HG03135 (cell line): ENCODE data around the gene SLC22A1.
"Not testable (repeated sequence)": the region's sequence is repeated elsewhere in the genome, so short reads cannot be mapped to it uniquely, and the experiment has no call there.

Experiments
- ATAC-seq: cut with Tn5 transposase; IDR thresholded peaks from one replicate; pipeline ENCODE4 v1.9.1; 2021; ENCODE audit warnings: mild to moderate bottlenecking, moderate library complexity; ENCODE audit not compliant: unreplicated experiment

Gene SLC22A1

DNA sequence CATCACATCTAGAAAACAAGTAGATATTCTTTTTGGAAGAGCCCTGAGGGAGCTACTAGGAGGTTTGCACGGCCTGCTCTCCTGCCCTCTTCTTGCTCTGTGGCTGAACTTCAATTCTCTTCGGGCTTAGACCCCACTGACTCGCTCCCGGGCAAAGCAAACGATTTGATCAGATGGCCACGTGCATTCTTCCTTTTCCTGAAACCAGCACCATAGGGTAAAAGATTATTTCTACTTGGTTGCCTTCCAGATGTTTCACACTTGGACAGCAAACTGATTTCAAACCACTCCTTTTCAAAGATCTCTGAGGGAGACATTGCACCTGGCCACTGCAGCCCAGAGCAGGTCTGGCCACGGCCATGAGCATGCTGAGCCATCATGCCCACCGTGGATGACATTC is at the start of gene SLC22A1:
TSS of gene SLC22A1 (plus strand) at position 258 of the 400 bp plus-strand sequence. CDS start at position 379, 121 bp downstream.
- ATAC-seq, result no peak

GRCh38 chr6:160073272-160073671 is 48.3 kb upstream of the SLC22A1 start:
- ATAC-seq, result no peak

- ATAC-seq, result no peak
These were observed 45.6 kb upstream of the SLC22A1 start for GRCh38 chr6:160076009-160076408.

DNA sequence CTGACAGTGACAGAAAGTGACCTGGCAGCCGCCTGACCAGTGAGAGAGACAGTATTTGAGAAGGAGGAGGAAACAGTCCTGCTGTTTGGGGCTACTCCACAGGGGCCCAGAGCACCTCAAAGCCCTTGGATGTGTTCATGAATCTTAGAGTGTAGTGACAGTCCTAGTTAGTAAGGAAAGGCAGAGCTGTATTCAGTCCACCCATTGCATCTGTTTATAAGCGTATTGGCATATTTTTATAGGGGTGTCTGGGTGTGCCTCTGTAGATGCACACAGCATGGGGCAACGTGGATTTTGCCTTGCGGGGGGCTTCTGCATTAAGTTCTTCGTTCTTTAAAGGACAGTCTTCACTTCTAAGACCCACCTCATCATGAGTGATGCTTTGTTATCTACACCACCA is 44.6 kb upstream of the SLC22A1 start:
- ATAC-seq, result no peak

GRCh38 chr6:160077526-160077925 is 44.1 kb upstream of the SLC22A1 start:
- no peak for ATAC-seq

DNA sequence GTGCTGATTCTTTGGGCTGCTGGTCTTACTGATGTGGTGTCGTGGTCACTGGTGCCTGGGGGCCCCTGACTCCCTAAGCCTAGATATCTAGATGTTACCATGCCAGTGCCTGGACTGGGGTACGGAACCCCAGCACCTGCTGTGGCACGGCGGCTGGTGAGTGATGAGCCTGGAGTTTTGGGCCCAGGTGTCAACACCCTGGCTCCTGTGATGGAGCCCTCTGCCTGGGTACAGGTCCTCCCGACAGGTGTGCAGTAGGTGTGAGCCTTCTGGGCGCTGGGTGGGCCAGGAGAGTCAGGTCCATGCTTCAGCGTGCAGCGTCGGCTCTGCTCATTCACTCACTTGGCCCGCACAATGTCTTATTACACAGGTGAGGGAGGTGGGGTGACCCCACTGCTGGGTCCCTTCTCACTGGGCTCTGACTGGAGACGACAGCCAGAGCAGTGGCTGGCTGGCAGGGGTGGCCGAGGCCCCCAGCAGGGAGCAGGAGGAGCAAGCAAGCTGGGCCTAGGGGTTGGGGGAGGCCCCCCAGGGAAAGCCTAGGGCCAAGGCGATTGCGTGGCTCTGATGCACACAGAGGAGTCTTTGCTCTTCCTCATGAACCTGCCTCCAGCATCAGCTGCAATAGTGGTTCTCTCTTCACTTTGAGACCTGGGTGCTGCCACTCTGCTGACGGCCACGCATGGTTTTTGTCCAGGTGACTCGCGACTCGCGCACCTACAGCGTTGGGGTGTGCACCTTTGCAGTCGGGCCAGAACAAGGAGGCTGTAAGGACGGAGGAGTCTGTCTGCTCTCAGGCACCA is 42.5 kb upstream of the SLC22A1 start:
- no peak for ATAC-seq

- no peak for ATAC-seq
These were observed 42.0 kb upstream of the SLC22A1 start for GRCh38 chr6:160079686-160080043.

- ATAC-seq, result no peak
These were observed 41.5 kb upstream of the SLC22A1 start for GRCh38 chr6:160080097-160080496.

GRCh38 chr6:160081398-160081797 is 40.2 kb upstream of the SLC22A1 start:
- no peak for ATAC-seq

DNA sequence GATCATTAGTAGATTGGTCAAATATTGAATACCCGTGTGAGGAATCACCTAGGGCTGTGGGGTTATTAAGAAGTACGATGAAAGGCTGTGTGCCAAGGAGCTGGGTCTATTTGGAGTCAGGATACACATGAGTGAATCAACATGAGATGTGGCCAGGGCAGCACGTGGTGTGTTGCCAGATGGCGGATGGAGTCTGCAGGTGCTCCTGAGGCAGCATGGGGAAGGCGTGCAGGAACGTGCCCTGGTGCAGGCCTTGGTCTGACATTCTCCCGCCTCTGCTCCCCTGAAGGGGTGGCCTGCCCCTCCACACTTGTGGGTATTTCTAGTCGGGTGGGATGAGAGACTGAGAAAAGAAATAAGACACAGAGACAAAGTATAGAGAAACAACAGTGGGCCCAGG is 39.0 kb upstream of the SLC22A1 start:
- no peak for ATAC-seq

GRCh38 chr6:160084198-160084776 is 37.3 kb upstream of the SLC22A1 start:
- ATAC-seq, result no peak

- ATAC-seq, result no peak
These were observed 36.4 kb upstream of the SLC22A1 start for GRCh38 chr6:160085226-160085625.

- ATAC-seq, result no peak
These were observed 35.7 kb upstream of the SLC22A1 start for GRCh38 chr6:160085713-160086505.

- ATAC-seq, result no peak
These were observed 34.9 kb upstream of the SLC22A1 start for GRCh38 chr6:160086754-160087153.

DNA sequence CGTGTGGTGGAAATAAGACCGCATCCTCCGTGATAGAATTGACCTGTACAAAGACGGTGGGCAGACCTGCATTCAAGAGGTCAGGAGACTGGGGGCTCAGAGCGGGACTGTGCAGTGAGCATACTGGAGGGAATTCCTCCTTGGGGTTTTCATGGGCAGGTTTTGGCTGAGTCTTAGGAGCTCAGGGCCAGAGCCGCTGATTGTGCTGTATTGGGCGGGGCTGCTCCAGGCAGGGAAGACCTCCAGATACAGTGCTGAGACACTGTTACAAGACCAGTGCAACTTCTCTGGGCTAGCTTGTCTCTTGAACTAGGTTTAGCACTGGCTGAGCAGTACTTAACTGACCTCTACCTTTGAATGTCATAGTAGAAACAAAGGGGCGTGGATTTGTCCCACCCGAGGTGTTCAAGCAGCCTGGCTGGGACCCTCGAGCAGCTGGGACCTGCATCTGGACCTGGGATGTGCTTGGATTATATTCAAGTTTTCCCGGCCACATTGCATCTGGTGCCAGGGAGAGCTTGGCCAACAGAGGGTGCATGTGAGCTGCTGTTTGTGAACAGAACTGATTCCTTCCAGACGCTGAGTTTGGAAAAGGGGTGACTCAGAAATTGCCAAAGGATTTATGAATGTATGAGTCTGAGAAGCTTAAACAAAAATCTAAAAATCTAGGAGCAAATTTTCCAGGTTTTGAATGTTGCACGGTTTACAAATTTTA is 33.4 kb upstream of the SLC22A1 start:
- ATAC-seq, result no peak

- no peak for ATAC-seq
These were observed 32.7 kb upstream of the SLC22A1 start for GRCh38 chr6:160088784-160089533.

DNA sequence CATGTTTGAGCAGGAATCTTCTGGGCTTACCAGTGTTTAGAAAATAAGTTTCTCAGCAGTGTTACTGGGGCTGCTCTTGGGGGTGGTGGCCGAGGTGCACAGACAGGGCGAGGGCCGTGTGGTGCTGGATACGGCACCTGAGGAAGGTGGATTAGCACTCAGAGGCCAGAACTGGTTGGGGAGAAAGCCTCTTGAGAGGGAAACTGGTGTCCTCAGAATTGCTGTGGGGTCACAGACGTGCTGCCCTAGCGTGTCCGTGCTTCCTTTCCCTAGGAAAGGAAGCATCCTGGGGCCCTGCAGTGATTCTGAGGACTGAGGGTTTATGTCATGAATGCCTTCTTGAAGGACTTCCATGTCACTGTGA is 32.1 kb upstream of the SLC22A1 start:
- ATAC-seq, result no peak

DNA sequence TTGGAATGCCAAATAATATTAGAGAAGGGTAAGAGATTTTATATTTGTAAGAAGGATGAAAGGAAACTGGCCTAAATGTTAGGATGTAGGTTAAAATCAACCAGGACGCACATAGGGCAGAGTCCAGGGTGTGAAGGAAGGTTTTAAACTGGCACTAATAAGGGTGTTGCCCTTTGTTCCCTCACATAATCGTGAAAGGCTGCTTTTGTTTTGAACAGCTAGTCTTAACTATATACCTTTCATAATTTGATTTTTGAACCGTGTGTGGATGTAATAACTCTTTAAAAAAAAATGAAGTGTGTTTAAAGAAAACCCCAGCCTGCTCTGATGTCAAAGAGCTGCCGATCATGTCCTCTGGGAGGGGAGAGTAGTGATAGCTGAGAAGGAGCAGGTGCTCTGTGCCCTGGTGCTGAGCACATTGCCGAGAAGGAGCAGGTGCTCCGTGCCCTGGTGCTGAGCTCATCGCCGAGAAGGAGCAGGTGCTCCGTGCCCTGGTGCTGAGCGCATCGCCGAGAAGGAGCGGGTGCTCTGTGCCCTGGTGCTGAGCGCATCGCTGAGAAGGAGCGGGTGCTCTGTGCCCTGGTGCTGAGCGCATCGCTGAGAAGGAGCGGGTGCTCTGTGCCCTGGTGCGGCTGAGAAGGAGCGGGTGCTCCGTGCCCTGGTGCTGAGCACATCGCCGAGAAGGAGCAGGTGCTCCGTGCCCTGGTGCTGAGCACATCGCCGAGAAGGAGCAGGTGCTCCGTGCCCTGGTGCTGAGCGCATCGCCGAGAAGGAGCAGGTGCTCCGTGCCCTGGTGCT is 31.0 kb upstream of the SLC22A1 start:
- ATAC-seq, result not testable (repeated sequence)

GRCh38 chr6:160092176-160092575 is 29.4 kb upstream of the SLC22A1 start:
- ATAC-seq, result not testable (repeated sequence)

GRCh38 chr6:160092602-160093001 is 29.0 kb upstream of the SLC22A1 start:
- ATAC-seq, result no peak
